Measurements from ENCODE around the gene CALHM2. TPM values are rescaled to one million over a fixed set of nuclear protein-coding genes. Genes with fewer than 3 reads are reported as not detected.

CALHM2 gene
- polyA plus RNA-seq, 1 of the 3 experiments (the other 2 are of a cell fraction) = 0.10 TPM

DNA sequence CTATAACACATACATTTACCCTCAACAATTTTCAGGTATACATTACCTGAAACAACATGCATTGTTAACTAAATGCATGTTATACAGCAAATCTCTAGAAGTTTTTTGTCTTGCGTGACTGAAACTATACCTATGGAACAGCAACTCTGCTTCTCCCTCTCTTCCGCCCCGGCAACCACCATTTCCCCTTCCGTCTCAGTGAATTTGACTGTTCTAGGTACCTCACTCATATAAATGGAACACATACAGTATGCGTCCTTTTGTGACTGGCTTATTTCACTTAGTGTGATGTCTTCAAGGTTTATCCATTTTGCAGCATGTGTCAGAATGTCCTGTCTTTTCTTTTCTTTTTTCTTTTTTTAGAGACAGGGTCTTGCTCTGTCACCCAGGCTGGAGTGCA is 22.5 kb downstream of the CALHM2 start:
- no peaks in the 10 kb centered on the region for H3K79me2 ChIP-seq (ENCODE audit: insufficient read depth)
- no peak overlapping the region for H3K9ac ChIP-seq
- 97% methylated on average over 5 of the region's 5 CpGs for WGBS (ENCODE audit: low lambda C conversion rate)
- no peak overlapping the region for H3K4me2 ChIP-seq
- ChIA-PET POLR2A (no interaction called here), CTCF (no interaction called here)
- no peak for TF ChIP-seq RCOR1 (IDR thresholded peaks at IDR 0.05; ENCODE audit: low read length)
- no peak for TF ChIP-seq JUND (IDR thresholded peaks at IDR 0.05)
- TF ChIP-seq, protein P1, sequence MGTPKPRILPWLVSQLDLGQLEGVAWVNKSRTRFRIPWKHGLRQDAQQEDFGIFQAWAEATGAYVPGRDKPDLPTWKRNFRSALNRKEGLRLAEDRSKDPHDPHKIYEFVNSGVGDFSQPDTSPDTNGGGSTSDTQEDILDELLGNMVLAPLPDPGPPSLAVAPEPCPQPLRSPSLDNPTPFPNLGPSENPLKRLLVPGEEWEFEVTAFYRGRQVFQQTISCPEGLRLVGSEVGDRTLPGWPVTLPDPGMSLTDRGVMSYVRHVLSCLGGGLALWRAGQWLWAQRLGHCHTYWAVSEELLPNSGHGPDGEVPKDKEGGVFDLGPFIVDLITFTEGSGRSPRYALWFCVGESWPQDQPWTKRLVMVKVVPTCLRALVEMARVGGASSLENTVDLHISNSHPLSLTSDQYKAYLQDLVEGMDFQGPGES (IDR thresholded peaks at IDR 0.05; ENCODE audit: low read depth, low read length) = no peak
- TF ChIP-seq RAD21 (IDR thresholded peaks at IDR 0.05; ENCODE audit: low read length) = no peak
- no peak for TF ChIP-seq NFIC (IDR thresholded peaks at IDR 0.05; ENCODE audit: borderline replicate concordance)
- TF ChIP-seq YY1 (IDR thresholded peaks at IDR 0.05; ENCODE audit: low read depth) = no peak
- H3K27me3 ChIP-seq (ENCODE audit: insufficient read depth) = no peaks in the 10 kb centered on the region
- DNase-seq = no peak
- H3F3A ChIP-seq (replicated peaks; ENCODE audit: insufficient read depth) = no peaks in the 10 kb centered on the region
- peaks cover 75 to 76% of the 10 kb centered on the region in 2 experiments for H3K36me3 ChIP-seq (replicated peaks in 1 of 2; ENCODE audit: control insufficient read depth in 1 of 2, insufficient read depth in 2 of 2, low read length in 1 of 2)
- no peaks in the 10 kb centered on the region for H4K20me1 ChIP-seq (ENCODE audit: insufficient read depth)
- H3K9me3 ChIP-seq = no peaks in the 10 kb centered on the region
- no peaks in the 10 kb centered on the region for H3K9me2 ChIP-seq
- H3K4me3 ChIP-seq (ENCODE audit: low read depth in 2 of 2, low read length in 1 of 2) = no peak overlapping the region
- H3K27ac ChIP-seq (ENCODE audit: low read depth in 2 of 2, low read length in 1 of 2) = no peak overlapping the region
- H2AFZ ChIP-seq (ENCODE audit: low read depth) = no peak overlapping the region
- H3K4me1 ChIP-seq (ENCODE audit: control insufficient read depth in 1 of 2, insufficient read depth in 2 of 2, low read depth in 1 of 2, low read length in 1 of 2) = no peaks in the 10 kb centered on the region

- no peak overlapping the region for H3K4me2 ChIP-seq
- TF ChIP-seq, protein P2, sequence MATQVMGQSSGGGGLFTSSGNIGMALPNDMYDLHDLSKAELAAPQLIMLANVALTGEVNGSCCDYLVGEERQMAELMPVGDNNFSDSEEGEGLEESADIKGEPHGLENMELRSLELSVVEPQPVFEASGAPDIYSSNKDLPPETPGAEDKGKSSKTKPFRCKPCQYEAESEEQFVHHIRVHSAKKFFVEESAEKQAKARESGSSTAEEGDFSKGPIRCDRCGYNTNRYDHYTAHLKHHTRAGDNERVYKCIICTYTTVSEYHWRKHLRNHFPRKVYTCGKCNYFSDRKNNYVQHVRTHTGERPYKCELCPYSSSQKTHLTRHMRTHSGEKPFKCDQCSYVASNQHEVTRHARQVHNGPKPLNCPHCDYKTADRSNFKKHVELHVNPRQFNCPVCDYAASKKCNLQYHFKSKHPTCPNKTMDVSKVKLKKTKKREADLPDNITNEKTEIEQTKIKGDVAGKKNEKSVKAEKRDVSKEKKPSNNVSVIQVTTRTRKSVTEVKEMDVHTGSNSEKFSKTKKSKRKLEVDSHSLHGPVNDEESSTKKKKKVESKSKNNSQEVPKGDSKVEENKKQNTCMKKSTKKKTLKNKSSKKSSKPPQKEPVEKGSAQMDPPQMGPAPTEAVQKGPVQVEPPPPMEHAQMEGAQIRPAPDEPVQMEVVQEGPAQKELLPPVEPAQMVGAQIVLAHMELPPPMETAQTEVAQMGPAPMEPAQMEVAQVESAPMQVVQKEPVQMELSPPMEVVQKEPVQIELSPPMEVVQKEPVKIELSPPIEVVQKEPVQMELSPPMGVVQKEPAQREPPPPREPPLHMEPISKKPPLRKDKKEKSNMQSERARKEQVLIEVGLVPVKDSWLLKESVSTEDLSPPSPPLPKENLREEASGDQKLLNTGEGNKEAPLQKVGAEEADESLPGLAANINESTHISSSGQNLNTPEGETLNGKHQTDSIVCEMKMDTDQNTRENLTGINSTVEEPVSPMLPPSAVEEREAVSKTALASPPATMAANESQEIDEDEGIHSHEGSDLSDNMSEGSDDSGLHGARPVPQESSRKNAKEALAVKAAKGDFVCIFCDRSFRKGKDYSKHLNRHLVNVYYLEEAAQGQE (IDR thresholded peaks at IDR 0.05; ENCODE audit: low read depth, low read length) = no peak
- TF ChIP-seq PBX3 (IDR thresholded peaks at IDR 0.05) (no peak), MXI1 (IDR thresholded peaks at IDR 0.05; ENCODE audit: low read depth, low read length) (no peak), CHD2 (IDR thresholded peaks at IDR 0.05; ENCODE audit: low read length, partially characterized antibody) (no peak), SIN3A (IDR thresholded peaks at IDR 0.05; ENCODE audit: borderline replicate concordance, low read depth, low read length) (no peak), RCOR1 (IDR thresholded peaks at IDR 0.05; ENCODE audit: low read length) (no peak), RAD21 (IDR thresholded peaks at IDR 0.05; ENCODE audit: low read length) (no peak), JUND (IDR thresholded peaks at IDR 0.05) (no peak)
- H3K27me3 ChIP-seq (ENCODE audit: insufficient read depth) = no peaks in the 10 kb centered on the region
- H3K9me3 ChIP-seq = no peaks in the 10 kb centered on the region
- H3K9ac ChIP-seq = no peak overlapping the region
- no peaks in the 10 kb centered on the region for H3F3A ChIP-seq (replicated peaks; ENCODE audit: insufficient read depth)
- H3K27ac ChIP-seq (ENCODE audit: low read depth in 2 of 2, low read length in 1 of 2) = no peak overlapping the region
- no peak for DNase-seq
- H3K9me2 ChIP-seq = no peaks in the 10 kb centered on the region
- no peak overlapping the region for H3K4me3 ChIP-seq (ENCODE audit: low read depth in 2 of 2, low read length in 1 of 2)
- H3K79me2 ChIP-seq (ENCODE audit: insufficient read depth) = no peaks in the 10 kb centered on the region
- H2AFZ ChIP-seq (ENCODE audit: low read depth) = no peak overlapping the region
- H3K4me1 ChIP-seq (ENCODE audit: control insufficient read depth in 1 of 2, insufficient read depth in 2 of 2, low read depth in 1 of 2, low read length in 1 of 2) = no peaks in the 10 kb centered on the region
- no peaks in the 10 kb centered on the region for H4K20me1 ChIP-seq (ENCODE audit: insufficient read depth)
- POLR2A ChIA-PET = no interaction called here
- H3K36me3 ChIP-seq (replicated peaks in 1 of 2; ENCODE audit: control insufficient read depth in 1 of 2, insufficient read depth in 2 of 2, low read length in 1 of 2) = peaks cover 76 to 79% of the 10 kb centered on the region in 2 experiments
- CTCF ChIA-PET = interaction anchor here (3.5 kb wide), 1 partner anchor 56 kb away, joined by 12 read pairs; no protein-coding TSS in a partner anchor
- 84% methylated on average over 5 of the region's 5 CpGs for WGBS (ENCODE audit: low lambda C conversion rate)
Observed at GRCh38 chr10:103428989-103429643, 23.1 kb downstream of the CALHM2 start.
